K562 (cell line): ENCODE data around the gene HFE. TPM values are rescaled to one million over a fixed set of nuclear protein-coding genes. Genes with fewer than 3 reads are reported as not detected.

ENCODE experiments used
- CBX2 ChIP-seq: fragments of 200-600 bp; sonication (generic); IDR thresholded peaks from one replicate; pipeline ENCODE4 v1.6.1; 2012; ENCODE audit warnings: mild to moderate bottlenecking, low read length, inconsistent platforms; ENCODE audit not compliant: insufficient read depth, poor library complexity, severe bottlenecking
- KAT7 ChIP-seq: sonication (generic); formaldehyde crosslinking; IDR thresholded peaks from 2 replicates; pipeline ENCODE4 v1.8.0; 2022; ENCODE audit warnings: missing genetic modification reagents, mild to moderate bottlenecking, borderline replicate concordance
- NBN ChIP-seq: fragments of 450-650 bp; IDR thresholded peaks from 2 replicates; pipeline ENCODE4 v1.6.1; 2016; ENCODE audit warnings: low read depth, mild to moderate bottlenecking
- TARDBP ChIP-seq: fragments of 450-650 bp; IDR thresholded peaks from 2 replicates; pipeline ENCODE4 v1.6.1; 2016
- TRIM24 ChIP-seq, 2 experiments: fragments of 450-650 bp; IDR thresholded peaks; 2 replicates each; pipeline ENCODE4 v1.6.1; 2016
- ZNF12 ChIP-seq: sonication (generic); formaldehyde crosslinking; IDR thresholded peaks from 2 replicates; pipeline ENCODE4 v1.4.0; 2020; ENCODE audit warnings: mild to moderate bottlenecking, missing genetic modification reagents
- ZNF408 ChIP-seq: fragments of 250-450 bp; sonication (Bioruptor Pico); IDR thresholded peaks from 2 replicates; pipeline ENCODE4 v1.4.0; 2020; ENCODE audit warnings: low read depth, mild to moderate bottlenecking, moderate library complexity
- ZNF79 ChIP-seq: fragments of 250-450 bp; sonication (Bioruptor Pico); IDR thresholded peaks from 2 replicates; pipeline ENCODE4 v1.4.0; 2020; ENCODE audit warnings: low read depth, mild to moderate bottlenecking, moderate library complexity
- polyA plus RNA-seq, 8 experiments: library from polyadenylated mRNA; depleted of rRNA in 4 of 8; stranded (reverse) in 5 of 8; unstranded in 3 of 8; fragments of >200 nt; fragmentation: Nextera tagmentation in 2 of 8; fragmentation: Illumina TruSeq in 1 of 8; extraction: Ambion mirVana in 2 of 8; extraction: Trizol in 1 of 8; gene quantifications; 2 replicates each; pipeline versions ENCODE4 v1.2.1 to v1.2.3, GENCODE V29; 2011 to 2014; ENCODE audit warnings: inconsistent platforms in 1 of 8, missing spikeins in 1 of 8
- total RNA-seq, 7 experiments: library from RNA; depleted of rRNA in 6 of 7; stranded (reverse); fragments of >200 nt in 6 of 7; fragmentation: Illumina TruSeq in 2 of 7; extraction: Trizol in 2 of 7; gene quantifications; 2 replicates each; pipeline versions ENCODE4 v1.2.1 to v1.2.3, GENCODE V29; 2011 to 2021; ENCODE audit warnings: low replicate concordance in 1 of 7
- TF ChIP-seq, protein P1 (sequence below): sonication (generic); formaldehyde crosslinking; IDR thresholded peaks from 2 replicates; pipeline ENCODE4 v1.8.1; 2023; ENCODE audit warnings: mild to moderate bottlenecking, missing genetic modification reagents
- TF ChIP-seq, protein P2 (sequence below): sonication (generic); formaldehyde crosslinking; IDR thresholded peaks from 2 replicates; pipeline ENCODE4 v1.8.0; 2023; ENCODE audit warnings: mild to moderate bottlenecking, missing genetic modification reagents
- TF ChIP-seq, protein P3 (sequence below): fragments of 250-450 bp; sonication (Bioruptor Pico); IDR thresholded peaks from 2 replicates; pipeline ENCODE4 v1.5.0; 2021
- TF ChIP-seq, protein P4 (sequence below), 2 experiments: fragments of 200-800 bp in 1 of 2; sonication (Bioruptor generic) in 1 of 2; sonication (generic) in 1 of 2; formaldehyde crosslinking in 1 of 2; IDR thresholded peaks in 1 of 2; conservative IDR thresholded peaks in 1 of 2; 2 replicates each; pipeline versions ENCODE4 v1.5.0 to v1.6.1; 2016 to 2020; ENCODE audit warnings: missing compliant biosample characterization in 1 of 2, missing genetic modification characterization in 1 of 2, missing genetic modification reagents in 1 of 2
- TF ChIP-seq, protein P5 (sequence below): fragments of 250-450 bp; sonication (Bioruptor Pico); IDR thresholded peaks from 2 replicates; pipeline ENCODE4 v1.8.0; 2022; ENCODE audit warnings: inconsistent platforms
- TF ChIP-seq, protein P6 (sequence below): fragments of 250-450 bp; sonication (Bioruptor Pico); IDR thresholded peaks from 2 replicates; pipeline ENCODE4 v1.5.0; 2021

HFE gene
- total and polyA plus RNA-seq, 9 of the 15 experiments (the other 6 are each of a cell fraction or from before 2014, with no cell fraction given) = 0.14 to 1.2 (median 0.76) TPM

DNA sequence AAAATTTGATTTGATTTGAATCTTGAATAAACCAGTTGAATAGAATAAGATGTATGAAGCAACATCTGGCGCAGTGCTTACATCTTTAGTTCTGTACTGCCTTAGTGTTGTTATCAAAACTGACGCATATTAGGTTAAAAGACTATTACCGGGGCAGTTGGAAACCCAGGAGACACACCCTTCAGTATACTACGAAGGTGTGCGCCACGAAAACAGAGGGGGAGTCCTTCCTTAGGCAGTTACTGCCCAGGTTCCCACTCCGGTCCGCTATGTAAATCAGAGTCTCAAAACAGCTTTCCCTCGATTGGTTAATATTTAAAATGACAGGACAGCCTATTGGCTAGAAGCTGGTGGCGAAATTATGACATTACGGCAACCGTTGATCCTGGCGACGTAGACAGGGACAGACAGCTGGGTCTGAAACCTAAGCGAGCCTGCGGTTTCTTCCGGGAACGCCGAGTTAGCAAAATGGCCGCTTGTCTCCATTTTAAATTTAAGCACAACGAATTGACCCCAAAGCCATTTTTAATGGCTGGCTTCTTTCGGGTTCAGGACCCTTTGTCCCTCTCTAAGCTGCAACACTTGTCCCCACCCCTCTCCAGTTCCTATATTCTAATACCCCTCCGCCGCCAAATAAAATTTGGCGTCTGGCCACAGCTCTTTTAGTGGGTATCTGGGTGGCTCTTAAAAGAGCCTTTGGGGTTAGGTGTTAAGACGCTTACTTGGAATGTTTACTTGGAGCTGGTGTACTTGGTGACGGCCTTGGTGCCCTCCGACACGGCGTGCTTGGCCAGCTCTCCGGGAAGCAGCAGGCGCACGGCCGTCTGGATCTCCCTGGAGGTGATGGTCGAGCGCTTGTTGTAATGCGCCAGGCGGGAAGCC, 35.8 kb downstream of the HFE start (continued):
- TF ChIP-seq, protein P1, sequence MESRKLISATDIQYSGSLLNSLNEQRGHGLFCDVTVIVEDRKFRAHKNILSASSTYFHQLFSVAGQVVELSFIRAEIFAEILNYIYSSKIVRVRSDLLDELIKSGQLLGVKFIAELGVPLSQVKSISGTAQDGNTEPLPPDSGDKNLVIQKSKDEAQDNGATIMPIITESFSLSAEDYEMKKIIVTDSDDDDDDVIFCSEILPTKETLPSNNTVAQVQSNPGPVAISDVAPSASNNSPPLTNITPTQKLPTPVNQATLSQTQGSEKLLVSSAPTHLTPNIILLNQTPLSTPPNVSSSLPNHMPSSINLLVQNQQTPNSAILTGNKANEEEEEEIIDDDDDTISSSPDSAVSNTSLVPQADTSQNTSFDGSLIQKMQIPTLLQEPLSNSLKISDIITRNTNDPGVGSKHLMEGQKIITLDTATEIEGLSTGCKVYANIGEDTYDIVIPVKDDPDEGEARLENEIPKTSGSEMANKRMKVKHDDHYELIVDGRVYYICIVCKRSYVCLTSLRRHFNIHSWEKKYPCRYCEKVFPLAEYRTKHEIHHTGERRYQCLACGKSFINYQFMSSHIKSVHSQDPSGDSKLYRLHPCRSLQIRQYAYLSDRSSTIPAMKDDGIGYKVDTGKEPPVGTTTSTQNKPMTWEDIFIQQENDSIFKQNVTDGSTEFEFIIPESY (CRISPR knock-in tag) = peak; percentile 71
- TF ChIP-seq TARDBP (no peak), KAT7 (CRISPR knock-in tag) (peak; percentile 98), ZNF12 (CRISPR knock-in tag) (peak; percentile 88), TRIM24 (IDR thresholded peaks at IDR 0.05) (no peak), CBX2 (no peak), NBN (peak; percentile 83; the same call in 1 of the 2 replicates), ZNF408 (CRISPR knock-in tag) (no peak), ZNF79 (CRISPR knock-in tag) (no peak)
- TF ChIP-seq, protein P2, sequence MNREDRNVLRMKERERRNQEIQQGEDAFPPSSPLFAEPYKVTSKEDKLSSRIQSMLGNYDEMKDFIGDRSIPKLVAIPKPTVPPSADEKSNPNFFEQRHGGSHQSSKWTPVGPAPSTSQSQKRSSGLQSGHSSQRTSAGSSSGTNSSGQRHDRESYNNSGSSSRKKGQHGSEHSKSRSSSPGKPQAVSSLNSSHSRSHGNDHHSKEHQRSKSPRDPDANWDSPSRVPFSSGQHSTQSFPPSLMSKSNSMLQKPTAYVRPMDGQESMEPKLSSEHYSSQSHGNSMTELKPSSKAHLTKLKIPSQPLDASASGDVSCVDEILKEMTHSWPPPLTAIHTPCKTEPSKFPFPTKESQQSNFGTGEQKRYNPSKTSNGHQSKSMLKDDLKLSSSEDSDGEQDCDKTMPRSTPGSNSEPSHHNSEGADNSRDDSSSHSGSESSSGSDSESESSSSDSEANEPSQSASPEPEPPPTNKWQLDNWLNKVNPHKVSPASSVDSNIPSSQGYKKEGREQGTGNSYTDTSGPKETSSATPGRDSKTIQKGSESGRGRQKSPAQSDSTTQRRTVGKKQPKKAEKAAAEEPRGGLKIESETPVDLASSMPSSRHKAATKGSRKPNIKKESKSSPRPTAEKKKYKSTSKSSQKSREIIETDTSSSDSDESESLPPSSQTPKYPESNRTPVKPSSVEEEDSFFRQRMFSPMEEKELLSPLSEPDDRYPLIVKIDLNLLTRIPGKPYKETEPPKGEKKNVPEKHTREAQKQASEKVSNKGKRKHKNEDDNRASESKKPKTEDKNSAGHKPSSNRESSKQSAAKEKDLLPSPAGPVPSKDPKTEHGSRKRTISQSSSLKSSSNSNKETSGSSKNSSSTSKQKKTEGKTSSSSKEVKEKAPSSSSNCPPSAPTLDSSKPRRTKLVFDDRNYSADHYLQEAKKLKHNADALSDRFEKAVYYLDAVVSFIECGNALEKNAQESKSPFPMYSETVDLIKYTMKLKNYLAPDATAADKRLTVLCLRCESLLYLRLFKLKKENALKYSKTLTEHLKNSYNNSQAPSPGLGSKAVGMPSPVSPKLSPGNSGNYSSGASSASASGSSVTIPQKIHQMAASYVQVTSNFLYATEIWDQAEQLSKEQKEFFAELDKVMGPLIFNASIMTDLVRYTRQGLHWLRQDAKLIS = no peak; the same call in 1 of the 2 replicates
- TF ChIP-seq, protein P3, sequence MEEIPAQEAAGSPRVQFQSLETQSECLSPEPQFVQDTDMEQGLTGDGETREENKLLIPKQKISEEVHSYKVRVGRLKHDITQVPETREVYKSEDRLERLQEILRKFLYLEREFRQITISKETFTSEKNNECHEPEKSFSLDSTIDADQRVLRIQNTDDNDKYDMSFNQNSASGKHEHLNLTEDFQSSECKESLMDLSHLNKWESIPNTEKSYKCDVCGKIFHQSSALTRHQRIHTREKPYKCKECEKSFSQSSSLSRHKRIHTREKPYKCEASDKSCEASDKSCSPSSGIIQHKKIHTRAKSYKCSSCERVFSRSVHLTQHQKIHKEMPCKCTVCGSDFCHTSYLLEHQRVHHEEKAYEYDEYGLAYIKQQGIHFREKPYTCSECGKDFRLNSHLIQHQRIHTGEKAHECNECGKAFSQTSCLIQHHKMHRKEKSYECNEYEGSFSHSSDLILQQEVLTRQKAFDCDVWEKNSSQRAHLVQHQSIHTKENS (CRISPR knock-in tag) = no peak
- TF ChIP-seq, protein P4, sequence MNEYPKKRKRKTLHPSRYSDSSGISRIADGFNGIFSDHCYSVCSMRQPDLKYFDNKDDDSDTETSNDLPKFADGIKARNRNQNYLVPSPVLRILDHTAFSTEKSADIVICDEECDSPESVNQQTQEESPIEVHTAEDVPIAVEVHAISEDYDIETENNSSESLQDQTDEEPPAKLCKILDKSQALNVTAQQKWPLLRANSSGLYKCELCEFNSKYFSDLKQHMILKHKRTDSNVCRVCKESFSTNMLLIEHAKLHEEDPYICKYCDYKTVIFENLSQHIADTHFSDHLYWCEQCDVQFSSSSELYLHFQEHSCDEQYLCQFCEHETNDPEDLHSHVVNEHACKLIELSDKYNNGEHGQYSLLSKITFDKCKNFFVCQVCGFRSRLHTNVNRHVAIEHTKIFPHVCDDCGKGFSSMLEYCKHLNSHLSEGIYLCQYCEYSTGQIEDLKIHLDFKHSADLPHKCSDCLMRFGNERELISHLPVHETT (CRISPR knock-in tag; conservative IDR thresholded peaks at IDR 0.05 in 1 of 2, IDR thresholded peaks at IDR 0.05 in 1 of 2) = peak in 1 of 2 experiments; percentile 59; a peak in 2 of 4 replicates
- TF ChIP-seq, protein P5, sequence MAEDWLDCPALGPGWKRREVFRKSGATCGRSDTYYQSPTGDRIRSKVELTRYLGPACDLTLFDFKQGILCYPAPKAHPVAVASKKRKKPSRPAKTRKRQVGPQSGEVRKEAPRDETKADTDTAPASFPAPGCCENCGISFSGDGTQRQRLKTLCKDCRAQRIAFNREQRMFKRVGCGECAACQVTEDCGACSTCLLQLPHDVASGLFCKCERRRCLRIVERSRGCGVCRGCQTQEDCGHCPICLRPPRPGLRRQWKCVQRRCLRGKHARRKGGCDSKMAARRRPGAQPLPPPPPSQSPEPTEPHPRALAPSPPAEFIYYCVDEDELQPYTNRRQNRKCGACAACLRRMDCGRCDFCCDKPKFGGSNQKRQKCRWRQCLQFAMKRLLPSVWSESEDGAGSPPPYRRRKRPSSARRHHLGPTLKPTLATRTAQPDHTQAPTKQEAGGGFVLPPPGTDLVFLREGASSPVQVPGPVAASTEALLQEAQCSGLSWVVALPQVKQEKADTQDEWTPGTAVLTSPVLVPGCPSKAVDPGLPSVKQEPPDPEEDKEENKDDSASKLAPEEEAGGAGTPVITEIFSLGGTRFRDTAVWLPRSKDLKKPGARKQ (CRISPR knock-in tag) = no peak
- TF ChIP-seq, protein P6, sequence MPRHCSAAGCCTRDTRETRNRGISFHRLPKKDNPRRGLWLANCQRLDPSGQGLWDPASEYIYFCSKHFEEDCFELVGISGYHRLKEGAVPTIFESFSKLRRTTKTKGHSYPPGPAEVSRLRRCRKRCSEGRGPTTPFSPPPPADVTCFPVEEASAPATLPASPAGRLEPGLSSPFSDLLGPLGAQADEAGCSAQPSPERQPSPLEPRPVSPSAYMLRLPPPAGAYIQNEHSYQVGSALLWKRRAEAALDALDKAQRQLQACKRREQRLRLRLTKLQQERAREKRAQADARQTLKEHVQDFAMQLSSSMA (CRISPR knock-in tag) = peak; percentile 18; the same call in 1 of the 2 replicates
